Endothelial cell of hepatic sinusoid (primary cell): ENCODE measurements around the gene ZNF765.
"Not testable (repeated sequence)": the region's sequence is repeated elsewhere in the genome, so short reads cannot be mapped to it uniquely, and the experiment has no call there.

Experiments
- in situ Hi-C: cut with HindIII; loops from 2 replicates; pipeline ENCODE4 v1.10.0; 2017; ENCODE audit warnings: low sequenced_read_pairs

The ZNF765 gene

GRCh38 chr19:53475470-53475869, 80.5 kb downstream of the ZNF765 start:
- in situ Hi-C loops, result not testable (repeated sequence)
